Hypothalamus (tissue), 51 donors: Measurements from ENCODE around the gene GALNT2.

Experiments used
- DNase-seq, 51 donors: peaks; one replicate each; lab custom pipeline; 2025; lab: John Stamatoyannopoulos, UW

GALNT2 gene

GRCh38 chr1:230050973-230051735 lies 15.9 kb upstream of the GALNT2 start:
- no peak for DNase-seq

- no peak for DNase-seq
These were observed 15.0 kb upstream of the GALNT2 start for GRCh38 chr1:230052018-230052417.

GRCh38 chr1:230052665-230053064 lies 14.4 kb upstream of the GALNT2 start:
- no peak for DNase-seq

- DNase-seq, result no peak
These were observed 12.8 kb upstream of the GALNT2 start for GRCh38 chr1:230054092-230054749.

- DNase-seq, result no peak
These were observed 10.9 kb upstream of the GALNT2 start for GRCh38 chr1:230056098-230056497.

GRCh38 chr1:230057100-230057499 lies 9.9 kb upstream of the GALNT2 start:
- DNase-seq, result no peak

- DNase-seq, result no peak
These were observed 9.1 kb upstream of the GALNT2 start for GRCh38 chr1:230057681-230058565.

- no peak for DNase-seq
These were observed 8.4 kb upstream of the GALNT2 start for GRCh38 chr1:230058626-230059025.

- DNase-seq, result no peak
These were observed 5.2 kb upstream of the GALNT2 start for GRCh38 chr1:230061801-230062200.

- DNase-seq, result no peak
These were observed 4.5 kb upstream of the GALNT2 start for GRCh38 chr1:230062521-230062920.

GRCh38 chr1:230064283-230064682 lies 2.8 kb upstream of the GALNT2 start:
- no peak for DNase-seq

GRCh38 chr1:230065161-230065560 lies 1.9 kb upstream of the GALNT2 start:
- no peak for DNase-seq

- DNase-seq, result no peak
These were observed 1.5 kb upstream of the GALNT2 start for GRCh38 chr1:230065571-230065970.

GRCh38 chr1:230066031-230066430 lies 1.0 kb upstream of the GALNT2 start:
- no peak for DNase-seq

- DNase-seq, result peak in 6 of 51 donors; percentile 42 to 67 (median 48)
These were observed 407 bp downstream of the GALNT2 start for GRCh38 chr1:230067419-230067870.

GRCh38 chr1:230067871-230068620 lies 1.0 kb downstream of the GALNT2 start:
- peak in 19 of 51 donors; percentile 13 to 59 (median 36) for DNase-seq

GRCh38 chr1:230068621-230068873 lies 1.5 kb downstream of the GALNT2 start:
- peak in 1 of 51 donors; percentile 64 for DNase-seq

- DNase-seq, result peak in 4 of 51 donors; percentile 11 to 26 (median 13)
These were observed 2.1 kb downstream of the GALNT2 start for GRCh38 chr1:230068952-230069684.

- DNase-seq, result peak in 3 of 51 donors; percentile 3 to 20 (median 13)
These were observed 2.8 kb downstream of the GALNT2 start for GRCh38 chr1:230069796-230070195.
